ENCODE measurements around the gene ITFG2.
"Not testable (repeated sequence)": the region's sequence is repeated elsewhere in the genome, so short reads cannot be mapped to it uniquely, and the experiment has no call there.

The ITFG2 gene

DNA sequence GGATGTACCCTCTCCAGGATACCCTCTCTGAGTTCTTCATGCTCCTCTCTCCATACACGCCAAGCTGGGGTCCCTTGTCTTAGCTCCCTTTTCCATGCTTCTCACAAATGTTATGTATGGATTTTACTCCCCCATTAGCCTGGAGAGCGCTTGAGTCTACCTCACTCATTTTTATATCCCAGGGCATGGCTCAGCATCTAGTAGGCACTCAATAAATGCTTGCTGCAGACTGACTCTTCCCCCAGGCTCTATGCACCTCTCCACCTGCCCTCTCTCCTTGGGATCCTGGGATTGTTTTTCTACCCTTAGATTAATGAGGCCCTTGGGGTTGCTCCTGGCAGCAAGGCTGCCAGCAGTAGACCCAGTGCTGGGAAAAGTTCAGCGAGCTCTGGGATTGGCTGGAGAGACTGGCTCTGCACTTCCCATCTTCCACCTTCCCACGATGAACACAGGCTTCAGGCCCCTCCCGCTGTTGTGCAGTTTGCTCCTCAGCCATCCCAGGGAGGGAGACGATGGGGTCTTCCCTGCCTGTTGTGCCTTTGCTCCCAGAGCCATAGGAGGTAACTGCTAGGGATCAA, 20.2 kb downstream of the ITFG2 start:
- DNase-seq: no peak

DNA sequence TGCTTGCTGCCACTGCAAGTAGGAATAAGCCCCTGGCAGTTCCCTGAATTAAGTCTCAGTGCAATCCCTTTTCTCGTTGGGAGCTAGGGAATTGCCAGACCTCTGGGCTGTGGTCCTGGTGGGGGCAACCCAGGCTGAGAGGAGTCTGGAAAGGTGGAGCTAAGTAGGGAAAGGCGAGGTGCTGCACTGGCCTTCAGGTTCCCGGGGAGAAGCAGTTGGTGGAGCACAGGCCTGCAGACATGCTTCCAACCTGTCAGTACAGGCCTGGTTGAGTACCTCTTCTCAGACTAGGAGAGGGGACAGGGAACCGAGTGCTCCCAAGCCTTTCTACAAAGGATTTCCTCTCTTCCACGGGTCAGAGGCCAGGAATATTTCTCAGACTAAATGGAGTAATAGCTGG, 20.9 kb downstream of the ITFG2 start:
- DNase-seq: no peak

DNA sequence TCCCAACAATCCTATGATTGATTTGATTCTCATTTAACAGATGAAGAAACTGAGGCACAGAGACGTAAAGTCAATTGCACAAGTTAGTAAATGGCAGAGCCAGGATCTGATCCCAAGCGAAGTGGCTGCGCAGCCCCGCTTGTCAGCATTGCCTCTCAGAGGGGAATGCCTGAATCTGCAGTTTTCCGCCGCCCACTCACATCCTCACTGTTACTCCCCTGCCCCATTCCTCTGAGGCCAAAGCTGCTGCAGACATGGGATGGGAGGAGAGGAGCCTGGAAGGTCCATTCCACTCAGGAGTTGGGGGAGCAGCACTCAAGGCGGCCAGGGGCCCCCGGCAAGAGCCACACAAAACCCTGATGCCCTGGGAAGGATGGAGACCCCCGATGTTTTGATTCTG, 21.3 kb downstream of the ITFG2 start:
- no peak for DNase-seq

DNA sequence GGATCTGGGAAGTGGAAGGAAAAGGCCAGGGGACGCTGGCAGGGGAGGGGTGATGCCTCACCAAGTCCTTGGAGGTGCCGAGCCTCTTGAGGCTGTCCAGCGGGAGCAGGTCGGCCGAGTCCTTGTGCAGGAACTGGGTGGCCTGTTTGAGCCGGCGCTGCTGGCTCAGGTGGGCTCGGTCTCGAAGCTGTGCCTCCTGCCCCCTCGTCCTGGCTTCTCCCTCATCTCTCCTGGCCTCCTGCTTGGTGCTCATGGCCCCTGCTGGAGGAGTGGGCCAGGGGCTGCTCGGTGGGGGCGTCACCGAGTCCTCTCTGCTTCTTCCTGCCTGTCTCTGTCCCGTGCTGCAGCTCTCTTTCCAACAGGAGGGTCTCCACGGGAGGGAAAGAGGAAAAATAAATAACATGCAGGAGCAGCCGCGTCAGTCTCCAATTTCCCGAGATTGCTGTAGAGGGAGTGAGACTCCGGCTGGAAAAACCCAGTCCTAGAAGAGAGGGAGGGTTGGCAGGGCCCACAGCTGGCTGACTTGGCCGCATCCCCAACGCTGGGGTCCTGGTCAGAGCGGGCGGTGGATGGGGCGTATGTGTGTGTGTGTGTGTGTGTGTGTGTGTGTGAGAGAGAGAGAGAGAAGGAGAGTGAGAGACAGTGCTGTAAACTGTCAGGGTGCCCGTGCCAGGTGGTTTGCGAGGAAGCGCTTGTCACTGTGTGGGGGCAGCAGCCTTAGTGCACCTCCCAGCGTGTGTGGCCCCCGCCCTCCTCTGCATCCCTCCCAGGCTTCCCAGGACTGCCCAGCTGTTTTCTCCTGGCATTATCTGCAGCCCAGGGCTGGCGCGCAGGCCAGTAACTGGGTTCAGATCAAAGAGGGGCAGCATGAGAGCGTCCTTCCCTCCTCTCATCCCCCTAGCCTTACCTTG, 22.4 kb downstream of the ITFG2 start, which contains the start of gene NRIP2:
Gene NRIP2, minus strand, starts transcription at position 455 of the 911 bp plus-strand sequence. Its CDS starts 52 bp downstream, at position 403.
- DNase-seq: no peak

GRCh38 chr12:2835691-2836403, 23.4 kb downstream of the ITFG2 start:
- no peak for DNase-seq

- DNase-seq: no peak
These were observed 24.1 kb downstream of the ITFG2 start for GRCh38 chr12:2836574-2836973.

- no peak for DNase-seq
These were observed 28.7 kb downstream of the ITFG2 start for GRCh38 chr12:2841056-2841650.

- DNase-seq: no peak
These were observed 30.5 kb downstream of the ITFG2 start for GRCh38 chr12:2842948-2843347.

DNA sequence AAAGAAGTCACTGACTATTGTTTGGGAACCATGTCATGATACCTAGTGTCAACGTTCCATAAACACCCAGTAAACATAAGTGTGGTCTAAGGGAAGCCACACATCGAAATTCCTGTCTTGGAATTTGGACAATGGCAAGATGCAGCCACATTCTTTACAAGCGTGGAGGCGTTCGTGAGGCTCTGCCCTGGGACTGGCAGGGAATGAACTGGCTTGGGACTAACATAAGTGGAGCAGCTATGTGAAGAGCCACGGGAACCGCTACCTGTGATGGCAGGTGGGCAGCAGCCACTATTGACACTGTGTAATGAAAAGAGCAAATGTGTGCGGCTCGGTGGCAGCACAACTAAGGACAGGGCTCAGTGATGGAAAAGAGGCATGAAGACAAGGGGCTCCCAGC, 32.3 kb downstream of the ITFG2 start:
- DNase-seq: no peak

DNA sequence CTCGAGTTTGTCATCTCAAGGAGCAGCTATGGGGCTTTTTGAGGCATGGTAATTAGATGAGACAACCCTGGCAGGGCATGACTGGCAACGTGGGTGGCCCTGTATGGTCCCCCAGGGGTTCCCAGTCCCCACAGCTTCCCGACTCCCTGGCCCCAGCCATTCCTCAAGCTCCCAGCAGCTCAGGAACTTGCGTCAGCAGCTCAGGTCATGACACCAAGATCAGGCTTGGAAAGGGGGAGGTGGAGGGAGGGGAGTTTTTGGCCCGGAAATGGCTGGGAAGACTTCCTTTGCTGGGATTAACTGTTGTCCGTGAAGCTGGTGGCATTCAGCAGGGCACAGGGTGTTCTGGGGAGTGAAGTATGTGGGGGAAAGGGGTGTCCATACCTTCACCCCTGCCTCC, 32.8 kb downstream of the ITFG2 start:
- no peak for DNase-seq

- no peak for DNase-seq
These were observed 39.5 kb downstream of the ITFG2 start for GRCh38 chr12:2851931-2852330.

DNA sequence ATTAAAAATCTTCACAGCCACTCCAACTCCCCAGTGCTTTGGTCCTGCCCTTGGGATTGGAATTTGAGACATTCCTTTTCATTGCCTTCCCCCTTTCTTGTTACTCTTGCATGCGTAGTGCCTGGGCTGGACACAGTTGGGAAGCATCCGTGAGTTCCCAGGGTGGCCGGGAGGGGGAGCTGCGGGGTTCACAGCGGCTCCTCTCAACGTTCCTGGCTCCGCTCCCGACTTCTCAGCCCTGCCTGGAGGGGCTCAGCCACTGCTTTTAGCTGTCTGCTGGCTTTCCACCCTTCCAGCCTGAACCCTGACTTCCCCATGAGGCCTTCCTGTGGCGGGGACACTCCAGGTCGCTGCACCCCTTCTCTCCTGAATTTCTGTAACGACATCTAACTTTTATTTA, 41.2 kb downstream of the ITFG2 start:
- no peak for DNase-seq

- no peak for DNase-seq
These were observed 42.4 kb downstream of the ITFG2 start for GRCh38 chr12:2854669-2855453.

DNA sequence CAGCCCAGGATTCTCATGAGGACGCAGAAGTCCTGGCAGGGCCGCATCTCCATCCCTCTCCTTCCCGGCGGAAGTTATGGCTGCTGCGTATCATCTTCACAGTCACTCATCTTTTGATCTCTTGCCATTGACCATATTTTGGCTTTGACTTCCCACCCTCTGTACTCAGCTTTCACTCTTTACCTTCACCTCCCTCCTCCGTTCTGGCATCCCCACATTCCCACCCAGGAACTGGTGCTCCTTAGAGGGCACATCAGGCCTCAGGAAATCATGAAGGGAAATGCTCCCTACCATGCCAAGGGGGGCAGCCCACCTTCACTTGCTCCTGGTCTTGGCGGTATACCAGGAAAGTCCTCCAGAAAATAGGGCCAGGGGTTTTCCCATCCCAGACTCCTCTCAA, 43.1 kb downstream of the ITFG2 start:
- no peak for DNase-seq

GRCh38 chr12:2856051-2856450, 43.6 kb downstream of the ITFG2 start:
- DNase-seq: no peak

GRCh38 chr12:2857021-2857431, 44.6 kb downstream of the ITFG2 start, which contains the start of gene TEX52:
TSS of gene TEX52 (minus strand) at chr12:2857039. CDS start at chr12:2857026, 13 bp downstream.
- DNase-seq: no peak

GRCh38 chr12:2857576-2857975, 45.1 kb downstream of the ITFG2 start:
- no peak for DNase-seq

GRCh38 chr12:2858334-2858733, 45.9 kb downstream of the ITFG2 start:
- no peak for DNase-seq

DNA sequence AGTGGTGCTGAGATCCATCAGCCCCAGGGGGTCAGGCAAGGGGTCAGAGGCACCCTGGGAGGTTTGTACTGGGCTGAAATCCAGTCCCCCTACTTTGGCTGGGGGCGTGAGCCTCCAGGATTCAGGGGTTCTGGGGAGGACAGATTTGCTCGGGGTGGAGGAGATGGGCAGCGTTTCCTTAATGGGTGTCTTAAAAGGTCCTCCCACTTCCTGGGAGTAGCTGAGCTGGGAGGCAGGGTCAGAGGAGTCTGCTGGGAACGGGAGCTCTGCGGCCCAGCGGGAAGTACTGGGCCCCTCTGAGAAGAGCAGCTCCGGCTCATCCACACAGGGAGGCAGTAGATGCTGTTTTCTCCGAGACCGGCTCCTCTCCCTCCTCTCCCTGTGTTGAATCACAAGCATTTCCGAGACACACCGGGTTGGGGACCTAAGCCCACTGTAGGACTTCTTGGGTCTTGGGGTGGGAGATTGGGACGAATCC, 46.5 kb downstream of the ITFG2 start:
- no peak for DNase-seq

DNA sequence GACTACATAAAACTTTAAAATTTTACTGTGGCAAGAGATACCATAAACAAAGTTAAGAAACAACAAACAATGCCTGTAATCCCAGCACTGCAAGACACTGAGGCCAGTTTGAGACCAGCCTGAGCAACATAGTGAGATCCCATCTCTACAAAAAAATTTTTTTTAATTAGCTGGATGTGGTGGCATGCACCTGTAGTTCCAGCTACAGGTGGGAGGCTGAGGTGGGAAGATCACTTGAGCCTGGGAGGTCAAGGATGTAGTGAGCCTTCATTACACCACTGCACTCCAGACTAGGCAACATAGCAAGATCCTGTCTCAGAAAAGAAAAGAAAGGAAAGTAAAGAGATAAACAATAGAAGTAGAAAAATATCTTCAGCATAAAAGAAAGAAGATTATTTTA, 47.7 kb downstream of the ITFG2 start:
- no peak for DNase-seq

DNA sequence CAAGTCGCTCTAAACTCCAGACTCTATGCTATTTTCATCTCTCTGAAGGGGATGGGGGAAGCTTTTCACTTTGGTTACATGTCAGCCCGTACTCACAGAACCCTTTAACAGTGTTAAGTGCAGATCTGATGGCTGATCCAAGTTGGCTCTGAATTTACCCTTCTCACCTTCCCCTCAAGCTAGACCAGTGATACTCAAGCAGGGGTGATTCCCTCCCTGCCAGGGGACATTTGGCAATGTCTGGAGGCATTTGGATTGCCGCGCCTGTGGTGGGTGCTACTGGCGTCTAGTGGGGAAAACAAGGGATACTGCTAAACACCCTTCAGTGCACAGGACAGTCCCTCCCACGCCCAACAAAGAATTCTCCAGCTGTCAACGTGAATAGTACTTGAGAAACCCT, 50.4 kb downstream of the ITFG2 start:
- DNase-seq: no peak

- not testable (repeated sequence) for DNase-seq
These were observed 50.9 kb downstream of the ITFG2 start for GRCh38 chr12:2863402-2863801.

All from NCI-H2107 (cell line).